IMR-90 (cell line): ENCODE results near the gene DNAJC5. TPM values are rescaled to one million over a fixed set of nuclear protein-coding genes. Genes with fewer than 3 reads are reported as not detected.

Experiments used
- BHLHE40 ChIP-seq: fragments of 150-350 bp; IDR thresholded peaks from 2 replicates; pipeline ENCODE4 v1.6.1; 2016; ENCODE audit warnings: mild to moderate bottlenecking, low read depth, low read length
- CEBPB ChIP-seq: IDR thresholded peaks from 2 replicates; pipeline ENCODE4 v1.6.1; 2012; ENCODE audit warnings: low read depth, low read length, improper control_type of control experiment
- FOS ChIP-seq: fragments of 150-350 bp; IDR thresholded peaks from 2 replicates; pipeline ENCODE4 v1.6.1; 2016; ENCODE audit warnings: low read depth, low read length
- MAFK ChIP-seq: IDR thresholded peaks from 2 replicates; pipeline ENCODE4 v1.6.1; 2012; ENCODE audit warnings: low read depth, low read length, improper control_type of control experiment
- POLR2A ChIP-seq: IDR thresholded peaks from 2 replicates; pipeline ENCODE4 v1.6.1; 2012; ENCODE audit warnings: mild to moderate bottlenecking, low read depth, low read length
- RCOR1 ChIP-seq: IDR thresholded peaks from 2 replicates; pipeline ENCODE4 v1.6.1; 2012; ENCODE audit warnings: mild to moderate bottlenecking, low read length, improper control_type of control experiment; ENCODE audit not compliant: insufficient replicate concordance
- RFX5 ChIP-seq: IDR thresholded peaks from 2 replicates; pipeline ENCODE4 v1.8.0; 2012; ENCODE audit warnings: low read depth, mild to moderate bottlenecking, low read length, moderate library complexity
- polyA plus RNA-seq, 3 experiments: library from polyadenylated mRNA; depleted of rRNA; stranded (reverse); fragments of >200 nt; gene quantifications; 2 replicates each; pipeline ENCODE4 v1.2.3, GENCODE V29; 2012; ENCODE audit warnings: low replicate concordance in 1 of 3
- total RNA-seq: library from RNA; depleted of rRNA; stranded (reverse); fragments of >200 nt; gene quantifications from 2 replicates; pipeline ENCODE4 v1.2.3, GENCODE V29; 2012
- TF ChIP-seq, protein P1 (sequence below): fragments of 150-350 bp; IDR thresholded peaks from 2 replicates; pipeline ENCODE4 v1.6.1; 2017; ENCODE audit warnings: mild to moderate bottlenecking, antibody characterized with exemption, low read length, low read depth

The DNAJC5 gene
- total and polyA plus RNA-seq, 2 of the 4 experiments (the other 2 are of a cell fraction) = 35.6 to 45.2 TPM

GRCh38 chr20:63864545-63864977 lies 30.4 kb upstream of the DNAJC5 start (continued):
- TF ChIP-seq, protein P1, sequence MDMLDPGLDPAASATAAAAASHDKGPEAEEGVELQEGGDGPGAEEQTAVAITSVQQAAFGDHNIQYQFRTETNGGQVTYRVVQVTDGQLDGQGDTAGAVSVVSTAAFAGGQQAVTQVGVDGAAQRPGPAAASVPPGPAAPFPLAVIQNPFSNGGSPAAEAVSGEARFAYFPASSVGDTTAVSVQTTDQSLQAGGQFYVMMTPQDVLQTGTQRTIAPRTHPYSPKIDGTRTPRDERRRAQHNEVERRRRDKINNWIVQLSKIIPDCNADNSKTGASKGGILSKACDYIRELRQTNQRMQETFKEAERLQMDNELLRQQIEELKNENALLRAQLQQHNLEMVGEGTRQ = no peak
- no peak for TF ChIP-seq FOS
- TF ChIP-seq POLR2A = no peak
- TF ChIP-seq RCOR1 = no peak
- TF ChIP-seq RFX5 = no peak
- no peak for TF ChIP-seq MAFK
- no peak for TF ChIP-seq CEBPB
- TF ChIP-seq BHLHE40 = no peak
